SK-N-SH treated with all-trans-retinoic acid at 6 μM for 48 hours (cell line): Measurements from ENCODE around the gene METTL27.

Source experiments
- BACH2 ChIP-seq: fragments of 250-450 bp; sonication (Bioruptor Pico); IDR thresholded peaks from 2 replicates; pipeline ENCODE4 v1.9.0; 2021; ENCODE audit warnings: mild to moderate bottlenecking, borderline replicate concordance
- ISL1 ChIP-seq: fragments of 250-450 bp; sonication (Bioruptor Pico); IDR thresholded peaks from 2 replicates; pipeline ENCODE4 v2.1.2; 2022; ENCODE audit warnings: mild to moderate bottlenecking, moderate library complexity
- OSR1 ChIP-seq: fragments of 250-450 bp; sonication (Bioruptor Pico); IDR thresholded peaks from 2 replicates; pipeline ENCODE4 v1.8.0; 2022; ENCODE audit warnings: moderate library complexity, mild to moderate bottlenecking, inconsistent platforms
- ZNF565 ChIP-seq: fragments of 450-650 bp; formaldehyde crosslinking; conservative IDR thresholded peaks from 2 replicates; pipeline ENCODE4 v1.5.0; 2020; ENCODE audit warnings: low read depth, mild to moderate bottlenecking, moderate library complexity
- ZNF8 ChIP-seq: fragments of 450-650 bp; formaldehyde crosslinking; IDR thresholded peaks from 2 replicates; pipeline ENCODE4 v1.5.0; 2020; ENCODE audit warnings: mild to moderate bottlenecking, moderate library complexity
- TF ChIP-seq, protein P1 (sequence below): fragments of 250-450 bp; sonication (Bioruptor Pico); IDR thresholded peaks from 2 replicates; pipeline ENCODE4 v1.8.0; 2020; ENCODE audit warnings: mild to moderate bottlenecking, moderate library complexity, borderline replicate concordance
- TF ChIP-seq, protein P2 (sequence below): fragments of 250-450 bp; sonication (Bioruptor Pico); IDR thresholded peaks from 2 replicates; pipeline ENCODE4 v1.5.0; 2020; ENCODE audit warnings: mild to moderate bottlenecking, moderate library complexity
- TF ChIP-seq, protein P3 (sequence below): fragments of 250-450 bp; sonication (Bioruptor Pico); IDR thresholded peaks from 2 replicates; pipeline ENCODE4 v1.8.0; 2021; ENCODE audit warnings: low read depth, mild to moderate bottlenecking, moderate library complexity, borderline replicate concordance

DNA sequence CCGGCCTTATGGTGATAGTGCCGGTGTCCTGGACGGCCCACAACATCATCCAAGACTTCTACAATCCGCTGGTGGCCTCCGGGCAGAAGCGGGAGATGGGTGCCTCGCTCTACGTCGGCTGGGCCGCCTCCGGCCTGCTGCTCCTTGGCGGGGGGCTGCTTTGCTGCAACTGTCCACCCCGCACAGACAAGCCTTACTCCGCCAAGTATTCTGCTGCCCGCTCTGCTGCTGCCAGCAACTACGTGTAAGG is 10.8 kb downstream of the METTL27 start:
- TF ChIP-seq ZNF565 (CRISPR knock-in tag): no peak
- TF ChIP-seq ZNF8: no peak
- TF ChIP-seq, protein P1, sequence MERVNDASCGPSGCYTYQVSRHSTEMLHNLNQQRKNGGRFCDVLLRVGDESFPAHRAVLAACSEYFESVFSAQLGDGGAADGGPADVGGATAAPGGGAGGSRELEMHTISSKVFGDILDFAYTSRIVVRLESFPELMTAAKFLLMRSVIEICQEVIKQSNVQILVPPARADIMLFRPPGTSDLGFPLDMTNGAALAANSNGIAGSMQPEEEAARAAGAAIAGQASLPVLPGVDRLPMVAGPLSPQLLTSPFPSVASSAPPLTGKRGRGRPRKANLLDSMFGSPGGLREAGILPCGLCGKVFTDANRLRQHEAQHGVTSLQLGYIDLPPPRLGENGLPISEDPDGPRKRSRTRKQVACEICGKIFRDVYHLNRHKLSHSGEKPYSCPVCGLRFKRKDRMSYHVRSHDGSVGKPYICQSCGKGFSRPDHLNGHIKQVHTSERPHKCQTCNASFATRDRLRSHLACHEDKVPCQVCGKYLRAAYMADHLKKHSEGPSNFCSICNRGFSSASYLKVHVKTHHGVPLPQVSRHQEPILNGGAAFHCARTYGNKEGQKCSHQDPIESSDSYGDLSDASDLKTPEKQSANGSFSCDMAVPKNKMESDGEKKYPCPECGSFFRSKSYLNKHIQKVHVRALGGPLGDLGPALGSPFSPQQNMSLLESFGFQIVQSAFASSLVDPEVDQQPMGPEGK (CRISPR knock-in tag): no peak
- TF ChIP-seq, protein P2, sequence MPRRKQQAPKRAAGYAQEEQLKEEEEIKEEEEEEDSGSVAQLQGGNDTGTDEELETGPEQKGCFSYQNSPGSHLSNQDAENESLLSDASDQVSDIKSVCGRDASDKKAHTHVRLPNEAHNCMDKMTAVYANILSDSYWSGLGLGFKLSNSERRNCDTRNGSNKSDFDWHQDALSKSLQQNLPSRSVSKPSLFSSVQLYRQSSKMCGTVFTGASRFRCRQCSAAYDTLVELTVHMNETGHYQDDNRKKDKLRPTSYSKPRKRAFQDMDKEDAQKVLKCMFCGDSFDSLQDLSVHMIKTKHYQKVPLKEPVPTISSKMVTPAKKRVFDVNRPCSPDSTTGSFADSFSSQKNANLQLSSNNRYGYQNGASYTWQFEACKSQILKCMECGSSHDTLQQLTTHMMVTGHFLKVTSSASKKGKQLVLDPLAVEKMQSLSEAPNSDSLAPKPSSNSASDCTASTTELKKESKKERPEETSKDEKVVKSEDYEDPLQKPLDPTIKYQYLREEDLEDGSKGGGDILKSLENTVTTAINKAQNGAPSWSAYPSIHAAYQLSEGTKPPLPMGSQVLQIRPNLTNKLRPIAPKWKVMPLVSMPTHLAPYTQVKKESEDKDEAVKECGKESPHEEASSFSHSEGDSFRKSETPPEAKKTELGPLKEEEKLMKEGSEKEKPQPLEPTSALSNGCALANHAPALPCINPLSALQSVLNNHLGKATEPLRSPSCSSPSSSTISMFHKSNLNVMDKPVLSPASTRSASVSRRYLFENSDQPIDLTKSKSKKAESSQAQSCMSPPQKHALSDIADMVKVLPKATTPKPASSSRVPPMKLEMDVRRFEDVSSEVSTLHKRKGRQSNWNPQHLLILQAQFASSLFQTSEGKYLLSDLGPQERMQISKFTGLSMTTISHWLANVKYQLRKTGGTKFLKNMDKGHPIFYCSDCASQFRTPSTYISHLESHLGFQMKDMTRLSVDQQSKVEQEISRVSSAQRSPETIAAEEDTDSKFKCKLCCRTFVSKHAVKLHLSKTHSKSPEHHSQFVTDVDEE (CRISPR knock-in tag): no peak
- TF ChIP-seq OSR1 (CRISPR knock-in tag): no peak
- TF ChIP-seq, protein P3, sequence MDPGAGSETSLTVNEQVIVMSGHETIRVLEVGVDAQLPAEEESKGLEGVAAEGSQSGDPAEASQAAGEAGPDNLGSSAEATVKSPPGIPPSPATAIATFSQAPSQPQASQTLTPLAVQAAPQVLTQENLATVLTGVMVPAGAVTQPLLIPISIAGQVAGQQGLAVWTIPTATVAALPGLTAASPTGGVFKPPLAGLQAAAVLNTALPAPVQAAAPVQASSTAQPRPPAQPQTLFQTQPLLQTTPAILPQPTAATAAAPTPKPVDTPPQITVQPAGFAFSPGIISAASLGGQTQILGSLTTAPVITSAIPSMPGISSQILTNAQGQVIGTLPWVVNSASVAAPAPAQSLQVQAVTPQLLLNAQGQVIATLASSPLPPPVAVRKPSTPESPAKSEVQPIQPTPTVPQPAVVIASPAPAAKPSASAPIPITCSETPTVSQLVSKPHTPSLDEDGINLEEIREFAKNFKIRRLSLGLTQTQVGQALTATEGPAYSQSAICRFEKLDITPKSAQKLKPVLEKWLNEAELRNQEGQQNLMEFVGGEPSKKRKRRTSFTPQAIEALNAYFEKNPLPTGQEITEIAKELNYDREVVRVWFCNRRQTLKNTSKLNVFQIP: no peak
- no peak for TF ChIP-seq BACH2 (CRISPR knock-in tag)
- no peak for TF ChIP-seq ISL1 (CRISPR knock-in tag)
